Inflammatory macrophage treated with lipopolysaccharide for 1 hour (primary cell): ENCODE results near the gene KIF22.
"Not testable (repeated sequence)": the region's sequence is repeated elsewhere in the genome, so short reads cannot be mapped to it uniquely, and the experiment has no call there.

ENCODE experiments used
- DNase-seq, 2 donors: peaks; one replicate each; pipeline ENCODE4 v3.0.0-alpha.2; 2020 to 2022

The KIF22 gene

DNA sequence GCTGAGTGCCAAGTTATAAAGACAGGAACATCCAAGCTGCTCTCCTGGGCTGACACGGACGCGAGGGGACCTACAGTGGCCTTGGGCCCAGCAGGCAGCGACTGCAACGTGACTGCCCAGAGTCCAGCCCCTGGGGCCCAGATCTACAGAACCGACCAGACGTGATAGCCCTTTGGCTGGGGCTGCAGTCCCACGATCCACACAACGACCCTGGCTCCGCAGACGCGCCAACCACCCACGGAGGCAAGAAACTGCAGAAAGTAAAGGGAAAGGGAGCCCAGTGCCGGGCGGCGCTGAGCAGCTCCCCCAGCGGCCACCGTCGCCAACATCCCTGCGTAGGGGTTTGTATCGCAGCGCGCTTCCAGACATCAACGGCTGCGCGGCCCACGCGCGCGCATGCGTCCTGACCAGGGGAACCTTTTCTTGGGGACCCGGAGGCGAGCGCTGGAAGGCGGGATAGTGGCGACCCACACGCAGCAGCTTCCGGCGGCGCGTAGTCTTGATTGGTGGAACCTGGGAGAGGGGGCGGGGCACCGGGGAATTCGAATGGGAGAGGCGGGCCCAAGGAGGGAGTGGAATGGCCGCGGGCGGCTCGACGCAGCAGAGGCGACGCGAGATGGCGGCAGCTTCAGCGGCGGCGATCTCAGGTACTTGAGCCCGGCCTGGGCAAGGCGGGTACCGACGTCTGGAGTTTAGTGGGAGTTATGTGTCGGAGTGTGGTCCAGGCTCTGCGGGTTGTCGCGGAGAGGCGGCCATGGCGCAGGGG, at the start of gene KIF22:
TSS of gene KIF22 (plus strand) at position 569 of the 766 bp plus-strand sequence. CDS start at position 578, 9 bp downstream.
- DNase-seq: peak; percentile 99 to 100

GRCh38 chr16:29742683-29743275, 47.8 kb upstream of the KIF22 start:
- no peak for DNase-seq

DNA sequence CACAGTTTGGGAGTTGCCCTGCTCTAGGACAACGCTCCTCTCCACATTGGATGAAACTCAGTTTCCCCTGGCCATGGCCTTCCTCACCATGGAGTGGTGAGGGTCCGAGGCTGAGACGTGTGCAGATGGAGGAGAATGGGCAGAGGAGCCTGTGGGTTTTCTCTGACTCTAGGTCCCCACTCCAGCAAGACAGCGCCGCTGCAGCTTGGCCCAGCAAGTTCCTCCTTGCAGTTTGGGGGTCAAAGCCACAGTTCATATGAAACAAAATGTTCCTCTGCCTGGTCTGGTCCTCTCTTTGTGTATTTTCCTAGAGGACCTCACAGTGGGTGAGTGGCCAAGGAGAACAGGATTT, 47.1 kb upstream of the KIF22 start:
- no peak for DNase-seq

- no peak for DNase-seq
Observed at GRCh38 chr16:29743827-29744531, 46.6 kb upstream of the KIF22 start.

- DNase-seq: no peak
Observed at GRCh38 chr16:29744541-29745101, 45.9 kb upstream of the KIF22 start.

GRCh38 chr16:29745121-29745852, 45.3 kb upstream of the KIF22 start:
- peak; percentile 58 to 60 for DNase-seq

- peak; percentile 82 to 84 for DNase-seq
Observed at GRCh38 chr16:29745853-29746345, 44.7 kb upstream of the KIF22 start, which contains the start of gene C16orf54. C16orf54 (minus strand) TSS chr16:29745990; CDS start chr16:29744951, 1,039 bp downstream.

DNA sequence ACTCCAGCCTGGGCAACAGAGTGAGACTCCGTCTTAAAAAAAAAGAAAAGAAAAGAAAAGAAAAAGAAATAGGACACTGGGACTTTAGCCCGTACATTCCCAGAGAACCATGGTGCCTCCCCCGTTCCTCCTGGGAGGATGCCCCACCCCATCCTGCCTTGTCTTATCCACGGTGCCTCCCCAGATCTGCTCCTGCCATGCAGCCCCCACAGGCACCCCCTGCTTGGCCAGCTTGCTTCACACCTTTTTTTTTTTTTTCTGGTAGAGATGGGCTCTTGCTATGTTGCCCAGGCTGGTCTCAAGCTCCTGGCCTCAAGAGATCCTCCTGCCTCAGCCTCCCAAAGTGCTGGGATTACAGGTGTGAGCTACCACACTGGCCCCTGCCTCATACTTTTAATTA, 44.0 kb upstream of the KIF22 start:
- not testable (repeated sequence) for DNase-seq

DNA sequence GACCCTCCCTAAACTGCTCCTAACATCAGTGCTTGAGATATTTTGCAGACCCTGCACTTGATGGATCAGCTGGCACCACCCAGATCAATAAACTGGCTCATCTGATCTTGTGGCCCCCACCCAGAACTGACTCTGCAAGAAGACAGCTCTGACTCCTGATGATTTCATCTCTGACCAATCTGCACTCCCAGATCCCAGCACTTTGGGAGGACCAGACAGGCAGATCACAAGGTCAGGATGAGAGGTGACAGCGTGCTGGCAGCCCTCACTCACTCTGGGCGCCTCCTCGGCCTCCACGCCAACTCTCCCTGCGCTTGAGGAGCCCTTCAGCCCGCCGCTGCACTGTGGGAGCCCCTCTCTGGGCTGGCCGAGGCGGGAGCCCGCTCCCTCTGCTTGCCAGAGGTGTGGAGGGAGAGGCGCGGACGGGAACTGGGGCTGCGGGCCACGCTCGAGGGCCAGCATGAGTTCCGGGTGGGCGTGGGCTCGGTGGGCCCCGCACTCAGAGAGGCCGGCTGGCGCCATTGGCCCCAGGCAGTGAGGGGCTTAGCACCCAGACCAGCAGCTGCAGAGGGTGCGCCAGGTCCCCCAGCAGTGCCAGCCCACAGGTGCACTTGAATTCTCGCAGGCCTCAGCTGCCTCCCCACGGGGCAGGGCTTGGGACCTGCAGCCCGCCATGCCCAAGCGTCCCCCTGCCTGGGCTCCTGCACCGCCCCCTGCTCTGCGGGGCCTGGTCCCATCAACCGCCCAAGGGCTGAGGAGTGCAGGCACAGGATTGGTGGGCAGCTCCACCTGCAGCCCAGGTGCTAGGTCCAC, 42.4 kb upstream of the KIF22 start:
- DNase-seq: no peak

DNA sequence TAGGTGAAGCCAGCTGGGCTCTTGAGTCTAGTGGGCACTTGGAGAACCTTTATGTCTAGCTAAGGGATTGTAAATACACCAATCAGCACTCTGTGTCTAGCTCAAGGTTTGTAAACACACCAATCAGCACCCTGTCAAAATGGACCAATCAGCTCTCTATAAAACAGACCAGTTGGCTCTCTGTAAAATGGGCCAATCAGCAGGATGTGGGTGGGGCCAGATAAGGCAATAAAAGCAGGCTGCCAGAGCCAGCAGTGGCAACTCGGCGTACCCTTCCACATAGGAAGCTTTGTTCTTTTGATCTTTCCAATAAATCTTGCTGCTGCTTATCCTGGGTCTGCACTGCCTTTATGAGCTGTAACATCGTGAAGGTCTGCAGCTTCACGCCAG, 41.8 kb upstream of the KIF22 start:
- DNase-seq: not testable (repeated sequence)

DNA sequence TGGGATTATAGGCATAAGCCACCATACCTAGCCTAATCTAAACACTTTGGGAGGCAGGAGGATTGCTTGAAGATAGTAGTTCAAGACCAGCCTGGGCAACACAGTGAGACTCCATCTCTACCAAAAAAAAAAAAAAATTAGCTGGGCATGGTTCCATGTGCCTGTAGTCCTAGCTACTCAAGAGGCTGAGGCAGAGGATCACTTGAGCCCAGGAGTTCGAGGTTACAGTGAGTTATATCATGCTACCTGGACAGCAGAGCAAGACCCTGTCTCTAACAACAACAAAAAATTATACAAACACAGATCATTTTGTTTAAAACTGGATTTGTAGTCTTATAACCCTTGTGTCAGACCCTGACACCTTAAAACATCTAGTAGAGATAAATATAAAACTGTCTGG, 37.0 kb upstream of the KIF22 start:
- no peak for DNase-seq

- no peak for DNase-seq
Observed at GRCh38 chr16:29756654-29757053, 33.9 kb upstream of the KIF22 start.

DNA sequence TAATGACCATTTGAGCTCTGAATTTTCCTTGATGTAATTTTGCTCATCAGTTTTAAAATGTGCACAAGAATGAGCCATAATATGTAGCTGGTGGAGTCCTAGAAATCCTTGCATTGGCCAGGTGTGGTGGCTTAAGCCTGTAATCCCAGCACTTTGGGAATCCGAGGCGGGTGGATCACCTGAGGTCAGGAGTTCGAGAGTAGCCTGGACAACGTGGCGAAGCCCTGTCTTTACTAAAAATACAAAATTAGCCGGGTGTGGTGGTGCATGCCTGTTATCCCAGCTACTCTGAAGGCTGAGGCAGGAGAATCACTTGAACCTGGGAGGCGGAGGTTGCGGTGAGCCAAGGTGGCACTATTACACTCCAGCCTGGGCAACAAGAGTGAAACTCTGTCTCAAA, 33.5 kb upstream of the KIF22 start:
- not testable (repeated sequence) for DNase-seq

GRCh38 chr16:29757950-29758466, 32.5 kb upstream of the KIF22 start:
- no peak for DNase-seq

GRCh38 chr16:29760567-29761279, 29.8 kb upstream of the KIF22 start:
- no peak for DNase-seq

DNA sequence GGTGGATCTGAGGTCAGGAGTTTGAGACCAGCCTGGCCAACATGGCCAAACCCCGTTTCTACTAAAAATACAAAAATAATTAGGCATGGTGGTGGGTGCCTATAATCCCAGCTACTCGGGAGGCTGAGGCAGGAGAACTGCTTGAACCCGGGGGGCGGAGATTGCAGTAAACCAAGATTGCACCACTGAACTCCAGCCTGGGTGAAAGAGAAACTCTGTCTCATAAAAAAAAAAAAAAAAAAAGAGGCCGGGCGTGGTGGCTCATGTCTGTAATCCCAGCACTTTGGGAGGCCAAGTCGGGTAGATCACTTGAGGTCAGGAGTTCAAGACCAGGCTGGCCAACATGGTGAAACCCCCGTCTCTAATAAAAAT, 29.3 kb upstream of the KIF22 start:
- DNase-seq: not testable (repeated sequence)

- DNase-seq: no peak
Observed at GRCh38 chr16:29761882-29762281, 28.7 kb upstream of the KIF22 start.

DNA sequence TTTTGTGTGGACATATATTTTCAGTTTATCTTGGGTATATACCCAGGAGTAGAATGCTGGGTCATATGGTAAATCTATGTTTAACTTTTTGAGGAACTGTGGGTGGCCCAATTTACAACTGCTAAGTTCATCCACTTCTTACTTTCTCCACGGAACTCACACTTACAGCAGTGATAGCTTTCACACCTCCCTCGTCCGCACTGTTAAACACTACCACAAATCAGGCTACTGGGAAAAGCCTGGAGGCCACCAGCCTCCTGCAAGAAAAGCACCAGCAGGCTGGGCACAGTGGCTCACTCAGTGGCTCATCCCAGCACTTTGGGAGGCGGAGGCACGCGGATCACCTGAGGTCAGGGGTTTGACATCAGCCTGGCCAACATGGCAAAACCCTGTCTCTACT, 27.2 kb upstream of the KIF22 start:
- DNase-seq: no peak

DNA sequence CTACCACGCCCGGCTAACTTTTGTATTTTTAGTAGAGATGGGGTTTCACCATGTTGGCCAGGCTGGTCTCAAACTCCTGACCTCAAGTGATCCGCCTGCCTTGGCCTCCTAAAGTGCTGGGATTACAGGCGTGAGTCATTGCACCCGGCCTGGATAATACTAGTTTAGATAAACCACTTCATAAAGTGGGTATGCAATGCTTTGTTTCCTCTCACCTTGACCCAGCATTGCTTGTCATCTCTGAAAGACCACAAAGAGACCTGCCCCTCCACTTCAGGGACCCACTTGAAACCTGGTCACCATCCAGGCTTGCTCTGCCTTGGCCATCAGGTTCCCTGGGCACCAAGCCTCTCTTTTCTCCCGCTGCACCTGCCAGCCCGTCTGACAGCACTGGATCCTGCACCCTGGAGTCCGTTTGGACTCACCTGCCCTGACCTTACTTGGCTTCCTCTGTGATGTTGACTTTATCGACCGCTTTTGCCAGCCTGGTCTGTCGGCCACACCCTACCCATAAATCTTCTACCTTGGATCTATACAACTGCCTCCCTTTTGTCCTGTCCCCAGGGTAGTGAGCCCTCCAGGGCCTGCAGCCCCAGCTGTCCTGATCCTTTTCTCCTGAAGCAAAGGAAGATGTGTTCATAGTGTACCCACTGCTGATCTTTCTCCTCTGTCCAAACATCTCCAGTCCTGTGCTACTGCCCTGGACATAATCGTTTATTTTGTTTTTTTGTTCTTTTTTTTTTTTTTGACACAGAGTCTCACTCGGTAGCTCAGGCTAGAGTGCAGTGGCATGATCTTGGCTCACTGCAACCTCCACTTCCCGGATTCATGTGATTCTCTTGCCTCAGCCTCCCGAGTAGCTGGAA, 25.2 kb upstream of the KIF22 start:
- no peak for DNase-seq

- DNase-seq: no peak
Observed at GRCh38 chr16:29766571-29766970, 24.0 kb upstream of the KIF22 start.
